ENCODE data around the gene ZNF548. TPM values are rescaled to one million over a fixed set of nuclear protein-coding genes. Genes with fewer than 3 reads are reported as not detected.

ZNF548 gene
- 10 to 100 TPM in 1 of 3 donors, 1 to 10 TPM in 2; 6.3 to 10.7 (median 8.7) TPM for total RNA-seq

DNA sequence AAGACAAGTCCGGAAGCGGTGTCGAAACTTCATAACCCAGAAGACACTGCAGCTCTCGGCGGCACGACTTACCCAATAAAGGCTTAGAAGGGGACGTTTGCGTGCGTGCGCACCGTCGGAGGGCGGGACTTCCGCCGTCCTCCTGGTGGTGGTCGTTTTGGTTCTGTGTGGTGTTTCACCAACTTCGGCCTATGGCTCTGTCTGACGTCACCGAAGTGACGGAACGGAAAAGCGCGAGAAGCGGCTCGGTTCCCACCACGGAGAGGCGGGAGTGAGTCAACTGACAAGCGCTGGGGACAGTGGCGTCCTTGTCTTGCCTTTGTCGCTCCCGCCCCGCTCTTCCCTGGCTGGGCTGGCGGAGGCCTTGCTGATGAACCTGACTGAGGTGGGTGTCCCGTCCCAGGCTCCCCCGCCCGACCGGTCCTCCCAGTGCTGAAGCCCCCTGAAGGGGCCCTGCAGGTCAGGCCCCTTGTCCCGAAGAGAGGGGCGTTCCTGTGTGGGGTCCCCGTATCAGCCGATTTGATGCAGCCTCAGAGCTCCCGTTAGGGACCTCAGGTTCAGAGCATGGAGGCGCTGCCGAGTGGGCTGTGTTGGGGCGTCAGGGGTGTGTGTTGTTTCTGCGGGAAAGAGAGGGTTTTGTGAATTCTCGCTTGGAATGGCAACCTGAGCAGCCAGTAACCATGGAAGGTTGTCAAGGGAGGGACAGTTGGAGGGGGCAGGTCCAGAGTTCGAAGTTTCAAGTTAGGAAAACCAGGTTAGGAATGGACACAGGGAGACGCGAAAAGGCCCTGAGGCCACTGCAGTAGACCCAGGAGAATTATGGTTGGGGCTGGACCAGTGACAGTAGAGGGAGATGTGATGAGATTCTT lies at the start of gene ZNF548:
TSS of gene ZNF548 (plus strand) at position 125 of the 869 bp plus-strand sequence. CDS start at position 371, 246 bp downstream.
- ATAC-seq (peak; percentile 99), DNase-seq (peak; percentile 96)
- Mint-ChIP-seq H3K9me3 (peaks cover 19% of the 10 kb centered on the region), H3K27me3 (ENCODE audit: low read depth) (no peaks in the 10 kb centered on the region), H3K4me3 (peak within 1 kb of the TSS; percentile 95), H3K36me3 (ENCODE audit: insufficient read depth) (peaks cover 35% of the 10 kb centered on the region), H3K4me1 (ENCODE audit: low read depth) (peaks cover 27% of the 10 kb centered on the region)

DNA sequence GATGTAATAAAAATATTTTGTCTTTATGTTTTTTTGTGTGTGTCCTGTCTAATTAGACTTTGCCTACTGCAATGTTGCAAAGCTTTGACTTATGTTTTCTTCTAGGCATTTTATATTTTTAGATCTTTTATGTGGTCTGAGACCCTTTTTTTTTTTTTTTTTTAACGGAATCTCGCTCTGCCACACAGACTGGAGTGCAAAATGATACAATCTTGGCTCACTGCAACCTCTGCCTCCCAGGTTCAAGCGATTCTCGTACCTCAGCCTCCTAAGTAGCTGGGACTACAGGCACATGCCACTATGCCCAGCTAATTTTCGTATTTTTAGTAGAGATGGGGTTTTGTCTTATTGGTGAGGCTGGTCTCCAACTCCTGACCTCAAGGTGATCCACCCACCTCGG lies 47.1 kb upstream of the ZNF548 start:
- H3K4me1 Mint-ChIP-seq (ENCODE audit: low read depth): no peaks in the 10 kb centered on the region

DNA sequence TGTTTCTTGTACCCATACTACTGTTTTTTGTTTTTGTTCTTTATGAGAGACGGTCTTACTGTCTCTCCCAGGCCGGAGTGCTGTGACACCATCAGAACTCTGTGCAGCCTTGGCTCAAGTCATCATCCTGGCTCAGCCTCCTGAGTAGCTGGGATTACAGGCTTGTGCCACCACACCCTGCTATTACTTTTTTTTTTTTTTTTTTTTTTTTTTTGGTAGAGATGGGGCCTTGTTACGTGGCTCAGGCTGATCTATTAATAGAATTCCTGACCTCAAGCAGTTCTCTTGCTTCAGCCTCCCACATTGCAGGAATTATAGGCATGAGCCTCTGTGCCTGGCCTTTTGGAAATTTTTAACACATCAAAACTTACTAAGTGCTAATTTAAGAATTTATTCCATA lies 41.5 kb upstream of the ZNF548 start:
- Mint-ChIP-seq H3K36me3 (ENCODE audit: insufficient read depth) (peaks cover 13% of the 10 kb centered on the region), H3K9me3 (peaks cover 19% of the 10 kb centered on the region), H3K27me3 (ENCODE audit: low read depth) (peaks cover 4% of the 10 kb centered on the region), H3K4me1 (ENCODE audit: low read depth) (peaks cover 27% of the 10 kb centered on the region), H3K4me3 (no peak overlapping the region)
- DNase-seq (no peak), ATAC-seq (no peak)

More for the DNA sequence above, 47.1 kb upstream of the ZNF548 start:
- peaks cover 12% of the 10 kb centered on the region for H3K9me3 Mint-ChIP-seq
- ATAC-seq (no peak), DNase-seq (no peak)
- H3K27me3 Mint-ChIP-seq (ENCODE audit: low read depth): peaks cover 4% of the 10 kb centered on the region
- peaks cover 1% of the 10 kb centered on the region for H3K36me3 Mint-ChIP-seq (ENCODE audit: insufficient read depth)
- H3K4me3 Mint-ChIP-seq: no peak overlapping the region

DNA sequence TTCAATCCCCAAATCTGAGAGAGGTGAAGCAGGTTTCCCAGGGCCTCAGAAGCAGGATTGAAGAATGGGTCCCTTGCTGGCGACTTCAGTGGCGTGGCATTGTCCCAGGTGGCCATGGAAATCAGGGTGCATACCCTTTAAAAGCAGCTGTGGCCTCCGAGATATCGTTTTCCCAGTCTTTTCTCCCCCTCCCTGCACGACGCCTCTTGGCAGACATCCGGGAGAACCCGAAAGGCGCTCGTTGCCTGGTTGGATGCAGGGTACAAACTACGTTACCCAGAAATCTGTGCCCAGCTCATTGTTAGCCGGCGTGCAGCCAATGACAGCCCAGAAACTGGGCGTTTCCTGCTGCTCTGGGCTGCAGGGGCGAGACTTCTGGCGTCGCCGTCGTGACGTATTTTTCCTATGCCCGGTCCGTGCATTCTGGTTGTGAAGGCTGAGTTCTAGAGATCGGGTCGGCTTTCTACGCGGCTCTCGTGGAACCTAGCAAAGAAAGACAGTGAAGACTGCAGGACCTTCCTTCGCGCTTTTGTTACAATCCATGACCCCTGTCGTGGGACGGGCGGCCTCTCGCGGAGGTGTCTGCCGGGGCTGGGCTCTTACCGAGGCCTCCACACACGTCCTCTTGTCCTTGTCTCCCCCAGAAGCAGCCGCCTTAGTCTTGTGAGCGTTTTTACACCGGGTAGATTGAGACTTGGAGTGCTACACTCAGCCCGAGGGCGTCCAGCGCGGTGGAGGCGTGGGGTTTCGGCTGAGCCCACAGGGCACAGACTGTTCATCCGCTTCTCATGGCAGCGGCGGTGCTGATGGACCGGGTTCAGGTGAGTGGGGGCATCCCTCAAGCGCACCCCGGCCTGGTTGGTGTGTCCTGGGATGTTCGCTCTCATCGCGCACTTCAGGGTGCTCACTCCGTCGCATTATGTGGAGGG lies 38.5 kb upstream of the ZNF548 start, which contains the start of gene ZNF304:
TSS of gene ZNF304 (plus strand) at position 395 of the 929 bp plus-strand sequence. CDS start at position 789, 394 bp downstream.
- Mint-ChIP-seq H3K27me3 (ENCODE audit: low read depth) (peaks cover 4% of the 10 kb centered on the region), H3K4me1 (ENCODE audit: low read depth) (peaks cover 36% of the 10 kb centered on the region), H3K4me3 (peak within 1 kb of the TSS; percentile 93), H3K36me3 (ENCODE audit: insufficient read depth) (peaks cover 42% of the 10 kb centered on the region), H3K9me3 (peaks cover 42% of the 10 kb centered on the region)
- ATAC-seq (peak; percentile 100), DNase-seq (peak; percentile 74)

DNA sequence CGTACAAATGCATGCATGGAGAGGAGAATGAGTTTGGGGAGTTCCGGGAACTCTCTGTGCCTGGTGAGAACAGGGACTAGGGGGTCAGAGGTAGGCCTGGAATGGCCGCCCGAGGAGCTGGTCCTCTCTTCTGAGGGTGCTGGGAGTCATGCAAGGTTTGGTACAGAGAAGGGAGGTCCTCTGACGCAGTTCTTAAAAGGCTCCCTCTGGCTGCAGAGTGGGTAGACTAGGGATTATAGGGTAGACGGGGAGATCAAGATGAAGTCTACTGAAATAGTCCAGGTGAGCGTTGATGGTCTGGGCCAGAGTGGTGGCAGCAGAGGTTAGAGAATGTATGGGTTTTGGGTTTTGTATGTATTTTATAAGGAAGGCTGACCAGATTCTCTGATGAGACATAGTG lies 37.8 kb upstream of the ZNF548 start:
- peaks cover 49% of the 10 kb centered on the region for H3K36me3 Mint-ChIP-seq (ENCODE audit: insufficient read depth)
- H3K9me3 Mint-ChIP-seq: peaks cover 48% of the 10 kb centered on the region
- H3K4me3 Mint-ChIP-seq: peak overlapping the region; percentile 93
- ATAC-seq (no peak), DNase-seq (no peak)
- H3K4me1 Mint-ChIP-seq (ENCODE audit: low read depth): peaks cover 36% of the 10 kb centered on the region
- no peaks in the 10 kb centered on the region for H3K27me3 Mint-ChIP-seq (ENCODE audit: low read depth)

DNA sequence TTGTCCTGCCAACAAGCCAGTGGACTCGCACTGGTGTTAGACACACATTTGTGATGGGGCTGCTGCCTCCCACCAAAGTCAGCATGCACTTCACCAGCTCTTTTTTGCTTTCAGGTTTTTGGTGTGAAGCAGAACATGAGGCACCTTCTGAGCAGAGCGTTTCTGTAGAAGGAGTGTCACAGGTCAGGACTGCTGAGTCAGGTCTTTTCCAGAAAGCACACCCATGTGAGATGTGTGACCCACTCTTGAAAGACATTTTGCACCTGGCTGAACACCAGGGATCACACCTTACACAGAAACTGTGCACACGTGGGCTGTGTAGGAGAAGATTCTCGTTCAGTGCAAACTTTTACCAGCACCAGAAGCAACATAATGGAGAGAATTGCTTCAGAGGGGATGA lies 33.7 kb upstream of the ZNF548 start:
- peaks cover 31% of the 10 kb centered on the region for H3K4me1 Mint-ChIP-seq (ENCODE audit: low read depth)
- H3K4me3 Mint-ChIP-seq: no peak overlapping the region
- ATAC-seq (no peak), DNase-seq (no peak)
- H3K9me3 Mint-ChIP-seq: peaks cover 54% of the 10 kb centered on the region
- H3K27me3 Mint-ChIP-seq (ENCODE audit: low read depth): no peaks in the 10 kb centered on the region
- H3K36me3 Mint-ChIP-seq (ENCODE audit: insufficient read depth): peaks cover 68% of the 10 kb centered on the region

DNA sequence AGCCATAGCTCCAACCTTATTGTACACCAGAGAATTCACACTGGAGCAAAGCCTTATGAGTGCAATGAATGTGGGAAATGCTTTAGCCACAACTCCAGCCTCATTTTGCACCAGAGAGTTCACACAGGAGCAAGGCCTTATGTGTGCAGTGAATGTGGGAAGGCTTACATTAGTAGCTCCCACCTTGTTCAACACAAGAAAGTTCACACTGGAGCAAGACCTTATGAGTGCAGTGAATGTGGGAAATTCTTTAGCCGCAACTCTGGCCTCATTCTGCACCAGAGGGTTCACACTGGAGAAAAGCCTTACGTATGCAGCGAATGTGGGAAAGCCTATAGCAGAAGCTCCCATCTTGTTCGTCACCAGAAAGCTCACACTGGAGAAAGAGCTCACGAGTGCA lies 32.2 kb upstream of the ZNF548 start:
- Mint-ChIP-seq H3K36me3 (ENCODE audit: insufficient read depth) (peaks cover 65% of the 10 kb centered on the region), H3K4me3 (no peak overlapping the region), H3K4me1 (ENCODE audit: low read depth) (peaks cover 16% of the 10 kb centered on the region), H3K9me3 (peaks cover 48% of the 10 kb centered on the region), H3K27me3 (ENCODE audit: low read depth) (no peaks in the 10 kb centered on the region)
- no peak for DNase-seq
- no peak for ATAC-seq

DNA sequence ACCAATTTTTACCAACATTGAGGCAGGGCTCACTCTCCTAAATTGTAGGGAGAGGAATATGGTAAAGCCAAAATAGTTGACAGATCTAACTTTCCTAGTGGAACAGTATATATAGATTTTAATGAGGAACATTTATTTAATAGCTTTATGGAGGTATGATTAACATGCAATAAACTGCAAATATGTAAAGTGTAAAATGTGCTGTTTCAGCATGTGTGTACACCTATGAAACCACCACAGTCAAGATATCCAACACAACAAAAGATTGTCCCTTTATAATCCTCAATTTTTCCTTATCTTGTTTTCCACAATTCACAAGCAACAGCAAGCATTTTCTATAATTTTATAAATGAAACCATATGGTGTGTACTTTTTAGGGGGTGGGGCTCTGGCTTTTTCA lies 30.4 kb upstream of the ZNF548 start:
- no peak for DNase-seq
- Mint-ChIP-seq H3K27me3 (ENCODE audit: low read depth) (no peaks in the 10 kb centered on the region), H3K36me3 (ENCODE audit: insufficient read depth) (peaks cover 56% of the 10 kb centered on the region), H3K4me3 (no peak overlapping the region), H3K9me3 (peaks cover 43% of the 10 kb centered on the region), H3K4me1 (ENCODE audit: low read depth) (peaks cover 16% of the 10 kb centered on the region)
- no peak for ATAC-seq

DNA sequence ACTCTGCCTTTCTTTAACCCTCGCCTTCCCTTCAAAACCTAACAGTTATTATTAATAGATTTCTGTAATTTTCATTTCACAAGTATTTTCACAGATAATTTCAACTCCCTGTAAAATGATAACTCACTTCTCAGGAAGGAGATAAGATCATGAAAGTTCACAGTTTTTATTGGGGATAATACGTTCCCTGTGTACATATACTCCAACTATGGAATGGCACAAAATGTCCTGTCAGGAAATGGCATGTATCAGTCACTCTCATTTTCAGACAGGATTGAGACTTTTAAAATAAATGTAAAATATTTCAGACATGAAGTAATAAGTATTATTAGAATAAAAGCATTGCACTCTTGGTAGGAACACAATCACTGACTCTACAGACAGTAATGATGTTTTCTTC lies 27.2 kb upstream of the ZNF548 start:
- DNase-seq: no peak
- Mint-ChIP-seq H3K27me3 (ENCODE audit: low read depth) (no peaks in the 10 kb centered on the region), H3K9me3 (peaks cover 19% of the 10 kb centered on the region), H3K4me1 (ENCODE audit: low read depth) (peaks cover 14% of the 10 kb centered on the region), H3K36me3 (ENCODE audit: insufficient read depth) (peaks cover 34% of the 10 kb centered on the region), H3K4me3 (no peak overlapping the region)
- ATAC-seq: no peak

DNA sequence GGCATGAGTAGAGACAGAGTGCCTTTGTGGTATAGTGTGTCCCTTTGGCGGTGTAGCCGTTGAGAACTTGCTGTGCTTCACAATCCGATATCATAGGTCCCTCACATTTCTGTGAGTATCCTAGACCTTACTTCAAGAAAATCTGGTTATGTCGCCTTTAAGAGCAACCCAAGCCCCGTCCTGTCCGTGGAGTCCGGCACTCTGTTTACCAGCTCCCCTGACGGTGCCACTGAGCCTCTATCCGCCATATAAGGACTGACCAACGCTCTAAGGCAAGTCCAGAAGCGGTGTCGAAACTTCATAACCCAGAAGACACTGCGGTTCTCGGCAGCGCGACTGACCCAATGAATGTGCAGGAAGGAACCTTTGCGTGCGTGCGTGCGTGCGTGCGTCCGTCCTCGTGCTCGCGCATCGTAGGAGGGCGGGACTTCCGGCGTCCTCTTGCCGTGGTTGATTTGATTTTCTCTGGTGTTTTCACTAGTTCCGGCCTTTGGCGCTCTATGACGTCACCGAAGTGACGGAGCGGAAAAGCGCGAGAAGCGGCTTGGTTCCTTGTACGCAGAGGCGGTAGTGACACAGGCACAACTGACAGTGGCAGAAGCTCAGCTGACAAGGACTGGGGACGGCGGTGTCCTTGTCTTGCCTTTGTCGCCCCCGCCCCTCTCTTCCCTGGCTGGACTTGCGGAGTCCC lies 26.5 kb upstream of the ZNF548 start, which contains the start of the genes TRAPPC2B and ZNF547:
TSS of gene TRAPPC2B (plus strand) at position 555 of the 691 bp plus-strand sequence. CDS start 1,283 bp downstream, outside the sequence.
TSS of gene ZNF547 (plus strand) at position 555 of the 691 bp plus-strand sequence. CDS start 5,005 bp downstream, outside the sequence.
- DNase-seq: peak; percentile 98
- peak; percentile 96 to 98 for ATAC-seq
- H3K4me3 Mint-ChIP-seq: peak within 1 kb of the TSS; percentile 89
- H3K27me3 Mint-ChIP-seq (ENCODE audit: low read depth): no peaks in the 10 kb centered on the region
- peaks cover 16% of the 10 kb centered on the region for H3K9me3 Mint-ChIP-seq
- H3K4me1 Mint-ChIP-seq (ENCODE audit: low read depth): peaks cover 14% of the 10 kb centered on the region
- peaks cover 30% of the 10 kb centered on the region for H3K36me3 Mint-ChIP-seq (ENCODE audit: insufficient read depth)

DNA sequence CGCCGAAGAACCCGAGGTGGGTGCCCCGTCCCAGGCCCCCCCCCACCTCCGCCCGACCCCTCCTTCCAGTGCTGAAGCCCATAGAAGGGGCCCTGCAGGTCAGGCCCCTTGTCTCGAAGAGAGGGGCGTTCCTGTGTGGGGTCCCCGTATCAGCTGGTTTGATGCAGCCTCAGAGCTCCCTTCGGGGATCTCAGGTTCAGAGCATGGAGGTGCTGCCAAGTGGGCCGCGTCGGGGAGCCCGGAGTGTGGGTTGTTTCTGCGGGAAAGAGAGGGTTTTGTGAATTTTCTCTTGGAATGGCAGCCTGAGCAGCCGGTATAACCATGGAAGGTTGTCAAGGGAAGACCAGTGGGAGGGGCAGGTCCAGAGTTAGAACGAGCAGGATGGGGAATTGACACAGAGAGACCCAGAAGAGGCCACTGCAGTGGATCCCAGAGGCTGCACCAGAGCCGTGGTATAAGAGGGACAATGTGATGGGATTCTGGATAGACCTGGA lies 25.9 kb upstream of the ZNF548 start:
- Mint-ChIP-seq H3K9me3 (peaks cover 18% of the 10 kb centered on the region), H3K4me3 (peak overlapping the region; percentile 89), H3K4me1 (ENCODE audit: low read depth) (peaks cover 14% of the 10 kb centered on the region), H3K27me3 (ENCODE audit: low read depth) (no peaks in the 10 kb centered on the region), H3K36me3 (ENCODE audit: insufficient read depth) (peaks cover 26% of the 10 kb centered on the region)
- DNase-seq (no peak), ATAC-seq (no peak)

DNA sequence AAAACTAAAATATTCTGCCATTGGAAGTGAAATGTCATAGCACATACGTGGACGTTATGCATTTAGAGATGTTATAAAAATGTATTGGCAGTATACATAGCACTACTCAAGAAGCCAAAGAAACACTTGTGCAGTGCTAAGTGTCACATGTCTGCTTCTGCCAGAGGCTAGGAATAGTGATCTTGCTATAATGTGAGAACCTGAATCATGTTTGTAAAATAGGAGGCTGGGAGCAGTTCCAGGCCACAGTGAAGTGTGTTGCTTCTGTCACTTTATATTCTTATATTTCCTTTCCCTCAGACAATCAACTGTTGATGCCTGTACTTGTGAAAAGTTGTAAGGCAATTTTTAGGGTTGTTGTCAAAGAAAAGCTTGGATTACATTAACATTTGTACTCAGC lies 22.9 kb upstream of the ZNF548 start:
- H3K4me1 Mint-ChIP-seq (ENCODE audit: low read depth): peaks cover 14% of the 10 kb centered on the region
- H3K27me3 Mint-ChIP-seq (ENCODE audit: low read depth): no peaks in the 10 kb centered on the region
- no peak overlapping the region for H3K4me3 Mint-ChIP-seq
- no peak for ATAC-seq
- H3K9me3 Mint-ChIP-seq: peaks cover 22% of the 10 kb centered on the region
- H3K36me3 Mint-ChIP-seq (ENCODE audit: insufficient read depth): peaks cover 38% of the 10 kb centered on the region
- DNase-seq: no peak

DNA sequence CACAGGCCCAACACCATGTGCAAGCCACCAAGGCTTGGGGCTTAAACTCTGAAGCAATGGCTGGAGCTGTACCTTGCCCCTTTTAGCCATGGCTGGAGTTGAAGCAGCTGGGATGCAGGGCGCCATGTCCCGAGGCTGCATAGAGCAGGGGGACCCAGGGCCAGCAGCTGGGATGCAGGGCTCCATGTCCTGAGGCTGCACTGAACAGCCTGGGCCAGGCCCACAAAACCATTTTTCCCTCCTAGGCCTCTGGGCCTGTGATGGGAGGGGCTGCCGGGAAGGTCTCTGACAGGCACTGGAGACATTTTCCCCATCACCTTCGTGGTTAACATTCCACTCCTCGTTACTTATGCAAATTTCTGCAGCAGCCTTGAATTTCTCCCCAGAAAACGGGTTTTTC lies 15.5 kb upstream of the ZNF548 start:
- no peak for ATAC-seq
- H3K27me3 Mint-ChIP-seq (ENCODE audit: low read depth): no peaks in the 10 kb centered on the region
- no peaks in the 10 kb centered on the region for H3K4me1 Mint-ChIP-seq (ENCODE audit: low read depth)
- H3K9me3 Mint-ChIP-seq: peaks cover 48% of the 10 kb centered on the region
- no peak overlapping the region for H3K4me3 Mint-ChIP-seq
- peaks cover 75% of the 10 kb centered on the region for H3K36me3 Mint-ChIP-seq (ENCODE audit: insufficient read depth)
- no peak for DNase-seq
